Osteocyte (in vitro differentiated cells): ENCODE results near the gene RAD52. TPM values are rescaled to one million over a fixed set of nuclear protein-coding genes. Genes with fewer than 3 reads are reported as not detected.

Experiments
- DNase-seq: peaks from one replicate; pipeline ENCODE4 v3.0.0; 2021; ENCODE audit warnings: mixed read lengths; ENCODE audit not compliant: unreplicated experiment; ENCODE audit errors: extremely low spot score
- H3K27ac Mint-ChIP-seq: one replicate; pipeline ENCODE4 v1.8.0; 2021; ENCODE audit warnings: mild to moderate bottlenecking, mixed read lengths; ENCODE audit not compliant: unreplicated experiment
- H3K27me3 Mint-ChIP-seq: one replicate; pipeline ENCODE4 v1.8.0; 2021; ENCODE audit warnings: mixed read lengths; ENCODE audit not compliant: unreplicated experiment
- H3K36me3 Mint-ChIP-seq: one replicate; pipeline ENCODE4 v1.8.0; 2021; ENCODE audit warnings: mixed read lengths; ENCODE audit not compliant: unreplicated experiment
- H3K4me1 Mint-ChIP-seq: one replicate; pipeline ENCODE4 v1.8.0; 2021; ENCODE audit warnings: mixed read lengths; ENCODE audit not compliant: unreplicated experiment
- H3K4me3 Mint-ChIP-seq: one replicate; pipeline ENCODE4 v1.8.0; 2021; ENCODE audit warnings: mild to moderate bottlenecking, moderate library complexity, mixed read lengths; ENCODE audit not compliant: unreplicated experiment
- H3K9me3 Mint-ChIP-seq: one replicate; pipeline ENCODE4 v1.8.0; 2021; ENCODE audit warnings: mixed read lengths; ENCODE audit not compliant: unreplicated experiment
- total RNA-seq: library from RNA; stranded (reverse); gene quantifications from 2 replicates; pipeline ENCODE4 v1.2.1, GENCODE V29; 2021
- TF ChIP-seq, protein P1 (sequence below): fragments of 200-600 bp; sonication (generic); IDR thresholded peaks from 2 replicates; pipeline ENCODE4 v1.5.0; 2021; ENCODE audit warnings: antibody characterized with exemption, mild to moderate bottlenecking, moderate library complexity

The RAD52 gene
- total RNA-seq, 1 donor from 2014 or later, result 17.8 TPM

DNA sequence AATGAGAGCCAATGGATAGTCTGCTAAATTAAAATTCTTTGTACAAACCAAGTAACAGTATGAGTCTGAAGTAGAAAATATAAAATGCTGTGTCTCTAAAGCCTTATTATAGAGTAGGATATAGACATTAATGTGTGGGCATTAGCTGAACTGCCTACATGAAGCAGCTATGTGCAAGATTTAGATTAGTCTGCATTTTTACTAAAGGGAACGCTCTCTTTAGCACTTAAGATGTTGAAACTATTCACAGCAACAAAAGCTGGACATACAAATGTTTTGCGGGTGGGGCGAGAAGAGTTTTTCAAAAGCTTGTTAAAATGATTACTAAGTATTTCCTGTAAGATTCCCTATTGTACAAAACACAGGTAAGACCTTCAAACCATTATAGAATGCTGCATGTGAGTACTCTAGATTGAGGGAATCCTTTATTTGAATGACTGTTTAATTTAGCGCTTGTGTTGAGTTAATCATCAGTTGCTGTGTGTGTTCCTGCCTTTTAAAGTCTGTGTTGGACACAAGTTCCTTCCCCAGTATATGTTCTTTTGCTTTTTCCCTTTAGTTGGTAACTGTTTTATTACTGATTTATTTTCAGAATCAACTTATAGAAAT, 87.1 kb downstream of the RAD52 start:
- H3K4me3 Mint-ChIP-seq, result no peak overlapping the region
- peaks cover 7% of the 10 kb centered on the region for H3K4me1 Mint-ChIP-seq
- DNase-seq, result no peak
- TF ChIP-seq, protein P1, sequence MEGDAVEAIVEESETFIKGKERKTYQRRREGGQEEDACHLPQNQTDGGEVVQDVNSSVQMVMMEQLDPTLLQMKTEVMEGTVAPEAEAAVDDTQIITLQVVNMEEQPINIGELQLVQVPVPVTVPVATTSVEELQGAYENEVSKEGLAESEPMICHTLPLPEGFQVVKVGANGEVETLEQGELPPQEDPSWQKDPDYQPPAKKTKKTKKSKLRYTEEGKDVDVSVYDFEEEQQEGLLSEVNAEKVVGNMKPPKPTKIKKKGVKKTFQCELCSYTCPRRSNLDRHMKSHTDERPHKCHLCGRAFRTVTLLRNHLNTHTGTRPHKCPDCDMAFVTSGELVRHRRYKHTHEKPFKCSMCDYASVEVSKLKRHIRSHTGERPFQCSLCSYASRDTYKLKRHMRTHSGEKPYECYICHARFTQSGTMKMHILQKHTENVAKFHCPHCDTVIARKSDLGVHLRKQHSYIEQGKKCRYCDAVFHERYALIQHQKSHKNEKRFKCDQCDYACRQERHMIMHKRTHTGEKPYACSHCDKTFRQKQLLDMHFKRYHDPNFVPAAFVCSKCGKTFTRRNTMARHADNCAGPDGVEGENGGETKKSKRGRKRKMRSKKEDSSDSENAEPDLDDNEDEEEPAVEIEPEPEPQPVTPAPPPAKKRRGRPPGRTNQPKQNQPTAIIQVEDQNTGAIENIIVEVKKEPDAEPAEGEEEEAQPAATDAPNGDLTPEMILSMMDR, result no peak
- no peaks in the 10 kb centered on the region for H3K9me3 Mint-ChIP-seq
- no peak overlapping the region for H3K27ac Mint-ChIP-seq
- no peaks in the 10 kb centered on the region for H3K27me3 Mint-ChIP-seq
- peaks cover 59% of the 10 kb centered on the region for H3K36me3 Mint-ChIP-seq

Other genes starting within 250 kb of the RAD52 start
- 186 and 188 TPM in 2 replicates for gene WNK1, start 197.1 kb downstream of the RAD52 start, total RNA-seq
- 79.5 and 83.9 TPM in 2 replicates for gene ERC1, start 41.5 kb upstream of the RAD52 start, total RNA-seq